HS-5 (cell line): ENCODE results near the gene ABCC11.
"Not testable (repeated sequence)": the region's sequence is repeated elsewhere in the genome, so short reads cannot be mapped to it uniquely, and the experiment has no call there.

Source experiments
- DNase-seq: peaks from one replicate; pipeline ENCODE4 v3.0.0-alpha.2; 2012; ENCODE audit warnings: low read depth

ABCC11 gene

GRCh38 chr16:48246066-48246465 lies 1.3 kb downstream of the ABCC11 start:
- DNase-seq = no peak

- DNase-seq = no peak
These were observed 2.5 kb downstream of the ABCC11 start for GRCh38 chr16:48244863-48245195.

GRCh38 chr16:48244080-48244862 lies 3.1 kb downstream of the ABCC11 start, which contains the start of gene LONP2:
Gene LONP2, plus strand, starts transcription at chr16:48244300. Its CDS starts 89 bp downstream, at chr16:48244389.
- peak; percentile 20 for DNase-seq

- not testable (repeated sequence) for DNase-seq
These were observed 7.2 kb downstream of the ABCC11 start for GRCh38 chr16:48240147-48240546.

- DNase-seq = no peak
These were observed 11.1 kb downstream of the ABCC11 start for GRCh38 chr16:48236286-48236685.

- DNase-seq = no peak
These were observed 11.7 kb downstream of the ABCC11 start for GRCh38 chr16:48235556-48236136.

- no peak for DNase-seq
These were observed 12.2 kb downstream of the ABCC11 start for GRCh38 chr16:48235058-48235555.

- no peak for DNase-seq
These were observed 12.7 kb downstream of the ABCC11 start for GRCh38 chr16:48234630-48235029.

- DNase-seq = no peak
These were observed 14.8 kb downstream of the ABCC11 start for GRCh38 chr16:48232493-48233040.

- no peak for DNase-seq
These were observed 15.4 kb downstream of the ABCC11 start for GRCh38 chr16:48231727-48232492.

GRCh38 chr16:48225456-48225855 lies 21.9 kb downstream of the ABCC11 start:
- DNase-seq = peak; percentile 19

- DNase-seq = no peak
These were observed 23.8 kb downstream of the ABCC11 start for GRCh38 chr16:48223490-48223889.

- DNase-seq = no peak
These were observed 26.4 kb downstream of the ABCC11 start for GRCh38 chr16:48220891-48221290.

GRCh38 chr16:48218473-48218872 lies 28.9 kb downstream of the ABCC11 start:
- DNase-seq = no peak

- DNase-seq = no peak
These were observed 29.6 kb downstream of the ABCC11 start for GRCh38 chr16:48217708-48218107.

GRCh38 chr16:48215738-48216137 lies 31.6 kb downstream of the ABCC11 start:
- no peak for DNase-seq

- DNase-seq = no peak
These were observed 35.3 kb downstream of the ABCC11 start for GRCh38 chr16:48212033-48212432.

GRCh38 chr16:48210747-48211146 lies 36.6 kb downstream of the ABCC11 start:
- no peak for DNase-seq

GRCh38 chr16:48206594-48207242 lies 40.6 kb downstream of the ABCC11 start:
- no peak for DNase-seq

GRCh38 chr16:48204825-48205151 lies 42.6 kb downstream of the ABCC11 start:
- DNase-seq = no peak

GRCh38 chr16:48203974-48204824 lies 43.1 kb downstream of the ABCC11 start:
- DNase-seq = no peak
